Activated naive CD8-positive, alpha-beta T cell treated with anti-CD3 and anti-CD28 coated beads, Interleukin-2, amount 50 U/mL, for 16 hours (primary cell): ENCODE measurements around the gene PRSS48.
"Not testable (repeated sequence)": the region's sequence is repeated elsewhere in the genome, so short reads cannot be mapped to it uniquely, and the experiment has no call there.

ENCODE experiments used
- DNase-seq: peaks from one replicate; pipeline ENCODE4 v3.0.0-alpha.2; 2020; ENCODE audit warnings: low read depth, low spot score

Gene PRSS48

GRCh38 chr4:151276787-151277562 is at the start of gene PRSS48:
TSS of gene PRSS48 (plus strand) at chr4:151277161. CDS start at chr4:151277173, 12 bp downstream.
- DNase-seq = no peak

GRCh38 chr4:151227172-151227571 is 49.8 kb upstream of the PRSS48 start:
- no peak for DNase-seq

- DNase-seq = no peak
Measured at GRCh38 chr4:151227731-151228130, 49.2 kb upstream of the PRSS48 start.

- no peak for DNase-seq
Measured at GRCh38 chr4:151228189-151229119, 48.5 kb upstream of the PRSS48 start.

GRCh38 chr4:151231915-151232595 is 44.9 kb upstream of the PRSS48 start:
- DNase-seq = no peak

GRCh38 chr4:151233600-151233999 is 43.4 kb upstream of the PRSS48 start:
- no peak for DNase-seq

GRCh38 chr4:151235373-151235772 is 41.6 kb upstream of the PRSS48 start:
- DNase-seq = not testable (repeated sequence)

GRCh38 chr4:151236036-151236435 is 40.9 kb upstream of the PRSS48 start:
- DNase-seq = no peak

GRCh38 chr4:151238477-151238876 is 38.5 kb upstream of the PRSS48 start:
- no peak for DNase-seq

- DNase-seq = no peak
Measured at GRCh38 chr4:151239608-151240007, 37.4 kb upstream of the PRSS48 start.

GRCh38 chr4:151242305-151242704 is 34.7 kb upstream of the PRSS48 start:
- DNase-seq = no peak

GRCh38 chr4:151246742-151247141 is 30.2 kb upstream of the PRSS48 start:
- DNase-seq = no peak

GRCh38 chr4:151247395-151247794 is 29.6 kb upstream of the PRSS48 start:
- no peak for DNase-seq

GRCh38 chr4:151248519-151248918 is 28.4 kb upstream of the PRSS48 start:
- DNase-seq = no peak

GRCh38 chr4:151250706-151251105 is 26.3 kb upstream of the PRSS48 start:
- DNase-seq = no peak

GRCh38 chr4:151251603-151252304 is 25.2 kb upstream of the PRSS48 start:
- DNase-seq = no peak

- DNase-seq = not testable (repeated sequence)
Measured at GRCh38 chr4:151255226-151255625, 21.7 kb upstream of the PRSS48 start.

GRCh38 chr4:151255680-151256079 is 21.3 kb upstream of the PRSS48 start:
- not testable (repeated sequence) for DNase-seq

- DNase-seq = no peak
Measured at GRCh38 chr4:151256134-151256533, 20.8 kb upstream of the PRSS48 start.

GRCh38 chr4:151257704-151258103 is 19.3 kb upstream of the PRSS48 start:
- no peak for DNase-seq

GRCh38 chr4:151259752-151260151 is 17.2 kb upstream of the PRSS48 start:
- no peak for DNase-seq
